GM13977 (cell line): ENCODE results near the gene LONRF2.

ENCODE experiments used
- DNase-seq: peaks from one replicate; pipeline ENCODE4 v3.0.0; 2012; ENCODE audit warnings: low spot score
- in situ Hi-C: fragments of 300-500 bp; cut with MboI; formaldehyde crosslinking; loops from one replicate; pipeline ENCODE4 v1.12.0; 2022; ENCODE audit warnings: low sequenced_read_pairs, low pct_unique_long_range_greater_than_20kb, mixed read lengths, inconsistent platforms; ENCODE audit not compliant: unreplicated experiment
- TF ChIP-seq, protein P1 (sequence below): IDR thresholded peaks from 2 replicates; pipeline ENCODE4 v1.5.1; 2012; ENCODE audit warnings: mild to moderate bottlenecking, control low read depth; ENCODE audit not compliant: insufficient read depth; ENCODE audit errors: extremely low read depth, missing control alignments

The LONRF2 gene

DNA sequence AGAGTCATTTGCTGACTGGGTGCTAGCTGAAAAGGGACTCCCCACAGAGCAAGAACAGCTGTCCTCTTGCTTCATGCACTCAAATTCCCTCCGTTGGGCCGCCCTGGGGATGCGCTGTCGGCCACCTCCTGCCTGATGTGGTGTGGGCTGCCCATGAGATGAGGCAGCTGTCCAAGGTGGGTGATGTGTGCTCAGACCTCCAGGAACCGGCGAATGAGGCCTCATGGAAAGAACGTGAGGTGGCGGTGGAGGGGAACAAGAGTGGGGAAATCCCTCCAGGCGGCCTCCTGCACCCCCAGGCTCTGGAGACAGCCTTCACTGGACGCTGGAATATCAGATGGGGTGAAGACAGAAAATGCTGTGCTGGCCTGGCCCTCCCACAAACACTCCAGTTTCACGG, 79.8 kb downstream of the LONRF2 start:
- in situ Hi-C loops, result no loop called here
- TF ChIP-seq, protein P1, sequence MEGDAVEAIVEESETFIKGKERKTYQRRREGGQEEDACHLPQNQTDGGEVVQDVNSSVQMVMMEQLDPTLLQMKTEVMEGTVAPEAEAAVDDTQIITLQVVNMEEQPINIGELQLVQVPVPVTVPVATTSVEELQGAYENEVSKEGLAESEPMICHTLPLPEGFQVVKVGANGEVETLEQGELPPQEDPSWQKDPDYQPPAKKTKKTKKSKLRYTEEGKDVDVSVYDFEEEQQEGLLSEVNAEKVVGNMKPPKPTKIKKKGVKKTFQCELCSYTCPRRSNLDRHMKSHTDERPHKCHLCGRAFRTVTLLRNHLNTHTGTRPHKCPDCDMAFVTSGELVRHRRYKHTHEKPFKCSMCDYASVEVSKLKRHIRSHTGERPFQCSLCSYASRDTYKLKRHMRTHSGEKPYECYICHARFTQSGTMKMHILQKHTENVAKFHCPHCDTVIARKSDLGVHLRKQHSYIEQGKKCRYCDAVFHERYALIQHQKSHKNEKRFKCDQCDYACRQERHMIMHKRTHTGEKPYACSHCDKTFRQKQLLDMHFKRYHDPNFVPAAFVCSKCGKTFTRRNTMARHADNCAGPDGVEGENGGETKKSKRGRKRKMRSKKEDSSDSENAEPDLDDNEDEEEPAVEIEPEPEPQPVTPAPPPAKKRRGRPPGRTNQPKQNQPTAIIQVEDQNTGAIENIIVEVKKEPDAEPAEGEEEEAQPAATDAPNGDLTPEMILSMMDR, result no peak
- no peak for DNase-seq

DNA sequence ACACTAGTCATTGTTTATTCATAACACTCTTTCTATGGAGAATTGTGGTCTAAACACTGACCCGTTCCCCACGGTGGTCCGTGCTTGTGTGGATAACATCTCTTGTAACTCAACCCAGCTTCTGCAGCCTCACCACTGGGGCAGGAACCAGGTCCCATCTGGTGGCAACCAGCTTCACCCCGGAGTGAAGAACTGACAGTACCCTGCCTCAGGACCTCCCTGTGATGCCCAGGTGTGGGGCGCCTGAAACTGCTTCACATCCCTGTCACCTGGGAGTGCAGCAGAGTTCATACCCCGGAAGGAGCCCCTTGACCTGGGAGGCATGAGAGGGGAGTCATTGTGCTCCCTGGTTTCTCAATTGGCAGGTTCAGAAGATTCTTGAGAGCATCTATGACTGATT, 81.1 kb downstream of the LONRF2 start:
- DNase-seq, result no peak
- TF ChIP-seq, protein P1, result no peak
- in situ Hi-C loops, result no loop called here

DNA sequence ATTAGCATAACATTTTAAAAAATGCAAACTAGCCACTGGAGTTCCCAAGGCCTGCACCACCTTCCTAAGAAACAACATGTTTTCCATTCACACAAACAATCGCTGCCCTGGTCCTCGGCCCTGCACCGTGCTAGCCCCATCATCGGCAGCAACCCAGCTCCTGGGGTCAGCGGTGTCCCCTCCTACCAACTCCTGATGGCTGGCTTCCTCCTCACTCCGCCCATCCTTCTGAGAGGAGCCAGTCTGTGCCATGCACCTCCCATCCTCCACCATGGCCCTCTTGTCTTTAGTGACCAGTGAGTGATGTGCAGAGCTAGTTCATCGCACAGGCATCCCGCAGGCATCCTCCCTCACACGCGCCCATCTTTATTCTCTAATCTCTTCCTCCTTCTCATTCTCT, 81.9 kb downstream of the LONRF2 start:
- in situ Hi-C loops, result no loop called here
- TF ChIP-seq, protein P1, result no peak
- DNase-seq, result no peak

DNA sequence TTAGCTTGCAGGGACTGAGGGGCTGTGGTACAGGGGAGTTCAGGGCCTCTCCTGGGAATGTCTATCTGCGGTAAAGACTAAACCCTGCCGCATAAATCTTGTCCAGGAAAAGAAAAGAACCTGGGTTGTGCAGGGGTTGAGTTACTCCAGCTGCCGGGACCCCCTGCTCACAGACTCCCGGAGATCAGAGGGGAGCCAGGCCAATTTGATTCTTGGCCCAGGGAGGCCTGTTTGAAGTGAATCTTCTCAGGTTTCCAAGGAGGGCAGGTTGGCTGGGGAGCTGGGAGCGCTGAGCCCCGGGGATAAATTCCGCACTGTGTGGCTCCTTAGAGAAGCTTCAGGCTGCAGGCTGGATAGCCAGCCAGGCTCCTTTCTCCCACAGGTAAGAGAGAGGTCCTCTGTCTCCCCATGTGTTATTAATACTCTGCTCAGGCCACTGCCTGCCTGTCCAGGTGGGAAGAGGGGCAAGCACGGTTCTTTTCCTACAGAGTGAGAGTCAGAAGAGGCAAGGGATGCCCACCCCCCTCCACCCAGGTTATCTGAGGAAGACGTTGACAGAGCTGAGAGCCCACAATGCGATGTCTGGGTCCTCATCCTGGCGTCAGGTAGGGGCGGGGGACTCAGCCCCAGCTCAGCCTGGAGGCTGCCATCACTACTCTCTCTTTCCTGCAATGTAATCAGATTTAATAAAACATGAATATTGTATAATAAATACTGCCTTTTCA, 82.7 kb downstream of the LONRF2 start:
- no peak for DNase-seq
- in situ Hi-C loops, result no loop called here
- TF ChIP-seq, protein P1, result no peak

DNA sequence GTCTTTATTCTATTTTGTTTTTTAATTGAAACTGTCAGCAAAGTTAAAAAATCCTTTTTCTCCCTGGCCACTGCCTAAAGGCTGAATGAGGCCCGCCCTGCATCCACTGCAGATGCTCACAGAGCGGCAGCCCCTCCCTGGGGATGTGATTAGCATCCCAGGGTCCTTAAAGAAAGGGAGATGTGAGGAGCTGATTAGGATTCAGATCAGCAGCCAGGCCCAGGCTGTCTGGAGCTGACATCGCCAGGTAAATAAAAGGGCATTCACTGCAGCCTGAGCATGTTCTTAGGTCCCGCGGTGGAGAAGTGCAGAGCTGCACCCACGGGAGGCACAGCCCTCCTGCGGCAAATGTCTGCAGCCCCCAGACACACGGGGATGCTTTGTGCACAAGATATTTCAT, 83.8 kb downstream of the LONRF2 start:
- TF ChIP-seq, protein P1, result no peak
- in situ Hi-C loops, result no loop called here
- DNase-seq, result no peak

DNA sequence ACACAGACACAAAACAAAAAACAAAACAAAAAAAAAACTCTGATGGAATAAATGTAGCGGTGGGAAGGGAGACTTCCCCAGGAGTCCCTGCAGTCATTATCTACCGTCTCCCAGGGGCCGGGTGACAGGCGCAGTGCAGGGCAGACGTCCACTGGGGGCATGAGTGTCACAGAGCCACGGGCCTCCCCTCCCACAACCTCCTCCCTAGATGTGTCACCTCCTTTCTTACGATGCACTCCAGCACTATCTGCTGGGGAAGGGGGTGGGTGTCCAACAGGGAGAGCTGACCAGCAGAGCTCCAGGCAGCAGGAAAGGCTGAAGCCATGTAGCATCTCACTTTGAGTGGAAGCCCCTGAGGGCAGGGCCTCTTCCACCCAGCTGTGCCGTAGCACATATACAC, 84.5 kb downstream of the LONRF2 start:
- DNase-seq, result no peak
- TF ChIP-seq, protein P1, result no peak
- in situ Hi-C loops, result no loop called here
